Measurements from ENCODE around the gene TOLLIP. TPM values are rescaled to one million over a fixed set of nuclear protein-coding genes. Genes with fewer than 3 reads are reported as not detected.
"Not testable (repeated sequence)": the region's sequence is repeated elsewhere in the genome, so short reads cannot be mapped to it uniquely, and the experiment has no call there.

Gene TOLLIP
- 29.8 TPM for polyA plus RNA-seq (2013, experiment 1 of 2; ENCODE audit: insufficient read length)
- 32.4 TPM for polyA plus RNA-seq (2013, experiment 2 of 2; ENCODE audit: insufficient read length)

- peak; percentile 93 for DNase-seq
These were observed at the start of gene TOLLIP for GRCh38 chr11:1309498-1310317. Gene TOLLIP, minus strand, starts transcription at chr11:1309632. Its CDS starts 134 bp downstream, at chr11:1309498.

- DNase-seq = not testable (repeated sequence)
These were observed 49.5 kb upstream of the TOLLIP start for GRCh38 chr11:1358931-1359330.

DNA sequence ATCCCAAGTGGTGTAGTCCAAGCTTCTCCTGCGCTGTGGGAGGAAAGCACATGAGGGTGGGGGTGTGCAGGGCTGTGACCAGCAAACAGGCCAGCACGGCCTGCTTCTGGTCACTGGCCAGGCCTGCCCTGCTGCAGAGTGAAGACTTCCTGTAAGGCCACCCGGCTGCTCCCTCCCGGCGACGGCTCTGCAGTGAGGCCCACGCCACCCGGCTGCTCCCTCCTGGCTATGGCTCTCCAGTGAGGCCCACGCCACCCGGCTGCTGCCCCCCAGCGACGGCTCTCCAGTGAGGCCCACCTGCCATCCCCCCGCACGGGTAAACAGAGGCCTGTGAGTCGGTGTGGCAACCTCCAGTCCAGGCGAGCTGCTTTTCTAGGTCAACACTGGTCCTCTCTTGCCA is 48.9 kb upstream of the TOLLIP start:
- no peak for DNase-seq

GRCh38 chr11:1356478-1356960 is 47.1 kb upstream of the TOLLIP start:
- no peak for DNase-seq

DNA sequence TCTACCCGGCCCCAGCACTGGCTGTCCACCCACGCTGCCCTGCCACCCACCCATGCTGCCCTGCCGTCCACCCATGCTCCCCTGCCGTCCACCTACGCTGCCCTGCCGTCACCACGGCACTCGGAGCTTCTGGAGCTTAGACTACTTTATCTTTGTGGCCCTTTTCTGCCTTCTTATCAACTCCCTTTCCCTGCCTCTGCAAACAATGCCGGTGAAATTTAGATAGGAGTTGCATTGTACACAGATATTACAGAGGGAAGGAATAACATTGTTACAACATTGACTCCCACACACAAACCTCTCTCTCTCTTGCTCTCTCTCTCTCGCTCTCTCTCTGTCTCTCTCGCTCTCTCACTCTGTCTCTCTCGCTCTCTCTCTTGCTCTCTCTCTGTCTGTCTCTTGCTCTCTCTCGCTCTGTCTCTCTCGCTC is 46.6 kb upstream of the TOLLIP start:
- DNase-seq = no peak

- DNase-seq = no peak
These were observed 44.9 kb upstream of the TOLLIP start for GRCh38 chr11:1354125-1354938.

DNA sequence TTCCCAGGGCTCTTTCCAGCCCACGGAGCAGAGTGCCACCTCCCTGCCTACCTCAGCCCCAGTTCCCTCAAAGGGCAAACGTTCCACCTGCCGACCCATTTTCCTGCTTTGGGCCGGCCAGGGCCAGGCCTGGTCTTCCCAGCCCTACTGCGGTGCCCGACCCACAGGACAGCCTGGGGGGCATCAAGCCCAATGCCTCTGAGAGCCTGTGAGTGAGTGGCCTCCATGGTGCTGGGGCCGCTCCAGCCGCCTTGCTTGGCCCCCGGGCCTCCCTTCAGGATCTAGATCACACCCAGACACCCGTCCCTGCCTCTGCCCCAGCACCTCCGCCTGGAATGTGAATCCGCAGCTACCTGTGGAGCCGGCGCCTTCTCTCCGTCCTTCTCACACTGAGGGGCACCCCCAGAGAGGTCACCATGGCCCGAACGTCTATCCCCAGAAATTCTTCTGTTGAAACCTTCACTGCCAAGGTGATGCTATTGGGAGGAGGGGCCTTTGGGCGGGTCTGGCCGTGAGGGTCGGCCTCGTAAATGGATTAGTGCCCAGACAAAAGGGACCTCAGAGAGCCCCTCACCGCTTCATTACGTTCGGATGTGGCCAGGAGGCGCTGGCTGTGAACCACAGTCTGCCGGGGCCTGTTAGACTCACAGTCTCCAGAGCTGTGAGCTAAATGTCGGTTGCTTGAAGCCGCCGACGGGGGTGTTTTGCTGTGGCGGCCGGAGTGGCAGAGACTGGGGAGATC is 44.1 kb upstream of the TOLLIP start:
- no peak for DNase-seq

- no peak for DNase-seq
These were observed 43.4 kb upstream of the TOLLIP start for GRCh38 chr11:1352696-1353382.

DNA sequence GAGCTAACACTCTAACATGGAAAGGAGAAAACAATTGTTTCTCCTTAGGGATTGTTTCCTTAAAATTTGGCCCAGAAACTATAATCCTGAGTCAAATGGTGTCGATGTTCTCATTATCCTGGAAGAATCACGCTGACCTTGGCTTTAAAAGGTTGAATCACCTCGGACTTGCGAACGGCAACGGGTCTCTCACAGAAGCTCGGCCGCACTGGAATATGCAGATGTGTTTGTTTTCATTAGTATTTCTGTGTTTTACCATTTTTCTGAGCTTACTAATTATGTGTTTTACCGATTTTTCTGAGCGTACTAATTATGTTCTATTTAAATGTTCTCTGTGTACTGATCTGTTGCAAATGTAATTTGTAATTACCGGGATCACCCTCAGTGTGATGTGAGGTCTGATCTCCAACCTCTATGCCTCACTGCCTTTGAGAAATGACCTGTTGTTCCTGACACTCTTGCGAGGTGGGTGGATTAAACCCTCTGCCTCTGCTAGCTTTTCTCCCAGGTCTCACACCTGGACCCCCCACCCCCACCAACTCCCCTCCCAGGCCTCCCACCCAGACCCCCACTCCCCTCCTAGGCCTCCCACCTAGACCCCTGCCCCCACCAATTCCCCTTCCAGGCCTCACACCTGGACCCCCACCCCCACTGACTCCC is 42.0 kb upstream of the TOLLIP start:
- DNase-seq = no peak

- DNase-seq = no peak
These were observed 40.8 kb upstream of the TOLLIP start for GRCh38 chr11:1350086-1350725.

DNA sequence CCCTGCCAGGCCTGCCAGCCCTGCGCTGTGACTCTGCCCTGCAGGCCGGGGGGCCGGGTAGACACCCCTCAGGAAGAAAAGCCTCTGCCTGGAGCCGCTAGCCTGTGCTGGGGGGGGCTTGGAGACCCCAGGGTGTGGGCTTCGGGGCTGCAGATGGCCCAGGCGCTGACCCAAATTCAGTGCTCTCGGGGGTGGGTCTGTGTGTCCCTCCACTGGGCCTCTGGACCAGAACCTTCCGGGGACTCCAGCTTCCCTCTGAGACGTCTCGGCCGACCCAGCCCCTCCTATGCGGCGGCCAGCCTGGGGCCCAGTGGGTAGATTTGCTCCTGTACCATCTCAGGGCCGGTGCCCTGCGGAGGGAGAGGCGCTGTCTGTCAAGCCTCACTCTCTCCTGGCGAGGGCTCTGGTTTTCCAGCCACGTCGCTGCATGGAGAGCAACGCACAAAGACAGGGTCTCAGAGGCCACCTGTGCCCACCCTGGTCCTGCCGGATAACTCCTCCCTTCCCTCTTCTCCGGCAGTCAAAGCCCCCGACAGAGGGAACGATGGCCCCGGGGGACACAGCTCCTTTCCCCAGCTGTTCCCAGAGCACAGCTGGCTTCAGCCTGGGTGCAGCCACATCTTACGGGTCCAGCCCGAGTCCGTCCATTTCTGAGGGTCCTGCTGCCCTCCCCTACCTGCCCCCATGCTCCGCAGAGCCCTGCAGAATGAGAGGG is 40.1 kb upstream of the TOLLIP start:
- DNase-seq = no peak

DNA sequence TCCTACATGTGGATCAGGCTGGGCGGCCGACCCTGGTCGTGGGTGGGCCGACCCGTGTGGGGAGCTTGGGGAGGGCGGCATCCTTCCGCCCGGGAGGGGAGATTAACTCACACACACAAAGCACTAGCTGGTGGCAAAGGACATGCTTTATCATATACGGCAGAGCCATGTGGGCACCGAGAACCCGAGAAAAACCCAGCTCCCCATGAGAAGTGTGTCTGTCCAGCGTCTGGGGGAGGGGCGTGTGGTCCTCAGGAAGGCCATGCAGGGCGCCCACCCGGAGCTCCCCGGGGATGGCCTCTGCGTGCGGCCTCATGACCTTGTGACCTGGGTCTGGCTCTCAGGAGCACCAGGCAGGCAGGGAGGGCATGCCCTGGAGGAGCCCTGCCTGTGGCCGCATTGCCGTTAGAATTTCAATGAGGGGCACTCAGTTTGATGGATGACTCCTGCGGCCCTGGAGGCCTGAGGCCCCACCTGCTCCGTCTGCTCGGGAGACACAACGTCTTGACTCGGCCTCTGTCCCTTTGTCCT is 39.4 kb upstream of the TOLLIP start:
- DNase-seq = no peak

GRCh38 chr11:1348146-1348795 is 38.8 kb upstream of the TOLLIP start:
- no peak for DNase-seq

GRCh38 chr11:1347411-1347999 is 38.1 kb upstream of the TOLLIP start:
- DNase-seq = not testable (repeated sequence)

DNA sequence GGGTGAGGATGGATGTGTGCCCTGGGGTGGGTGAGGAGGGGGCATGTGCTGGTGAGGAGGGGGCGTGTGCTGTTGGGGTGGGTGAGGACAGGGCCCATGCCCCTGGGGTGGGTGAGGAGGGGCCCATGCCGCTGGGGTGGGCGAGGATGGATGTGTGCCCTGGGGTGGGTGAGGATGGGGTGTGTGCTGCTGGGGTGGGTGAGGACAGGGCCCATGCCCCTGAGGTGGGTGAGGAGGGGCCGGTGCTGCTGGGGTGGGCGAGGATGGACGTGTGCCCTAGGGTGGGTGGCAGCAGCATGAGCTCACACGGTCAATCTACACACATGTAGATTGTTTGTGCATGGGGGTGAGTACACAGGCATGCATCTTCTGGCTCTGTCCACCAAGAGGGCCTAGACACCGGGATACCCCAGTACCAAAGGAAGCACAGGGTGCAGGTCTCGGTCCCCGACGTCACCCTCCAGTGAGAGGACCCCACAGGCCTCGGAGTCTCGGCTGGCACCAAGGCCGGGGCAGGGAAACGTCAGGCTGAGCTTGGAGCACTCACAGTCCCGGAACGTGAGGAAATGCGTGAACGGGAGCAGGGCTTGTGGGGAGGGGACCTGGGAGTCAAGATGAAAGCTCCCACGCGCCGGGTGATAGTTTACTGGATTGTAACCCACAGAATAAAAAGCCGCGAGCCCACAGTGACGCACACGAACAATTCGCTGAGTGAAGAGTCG is 37.4 kb upstream of the TOLLIP start:
- no peak for DNase-seq

- no peak for DNase-seq
These were observed 36.5 kb upstream of the TOLLIP start for GRCh38 chr11:1345737-1346513.

GRCh38 chr11:1344056-1344635 is 34.7 kb upstream of the TOLLIP start:
- no peak for DNase-seq
